GM12891 (cell line): ENCODE data around the gene DPP8.

Source experiments
- PAX5 ChIP-seq: IDR thresholded peaks from 2 replicates; pipeline ENCODE4 v1.6.1; 2011; ENCODE audit warnings: low read length, moderate library complexity, mild to moderate bottlenecking; ENCODE audit not compliant: insufficient read depth, severe bottlenecking
- POLR2A ChIP-seq: IDR thresholded peaks from 2 replicates; pipeline ENCODE4 v1.6.1; 2011; ENCODE audit warnings: low read depth, low read length, control low read depth
- POLR2AphosphoS5 ChIP-seq: IDR thresholded peaks from 2 replicates; pipeline ENCODE4 v1.6.1; 2011; ENCODE audit warnings: low read depth, low read length, control low read depth
- POU2F2 ChIP-seq: IDR thresholded peaks from 2 replicates; pipeline ENCODE4 v1.6.1; 2011; ENCODE audit warnings: low read depth, mild to moderate bottlenecking, control low read depth, low read length, moderate library complexity
- SPI1 ChIP-seq: IDR thresholded peaks from 2 replicates; pipeline ENCODE4 v1.6.1; 2011; ENCODE audit warnings: low read depth, low read length, control low read depth
- TAF1 ChIP-seq: IDR thresholded peaks from 2 replicates; pipeline ENCODE4 v1.6.1; 2011; ENCODE audit warnings: low read depth, low read length, control low read depth

- no peak for TF ChIP-seq POLR2A
- TF ChIP-seq PAX5, result no peak
- no peak for TF ChIP-seq POLR2AphosphoS5
- TF ChIP-seq TAF1, result no peak
- no peak for TF ChIP-seq SPI1
- no peak for TF ChIP-seq POU2F2
These were observed 107.5 kb downstream of the DPP8 start for GRCh38 chr15:65410036-65410435.
